Neural crest cell (in vitro differentiated cells): ENCODE results near the gene ZNF335. TPM values are rescaled to one million over a fixed set of nuclear protein-coding genes. Genes with fewer than 3 reads are reported as not detected.

Source experiments
- DNase-seq: peaks from one replicate; pipeline ENCODE4 v3.0.0; 2021; ENCODE audit warnings: low read depth, mixed read lengths, low spot score
- H3K27ac Mint-ChIP-seq: one replicate; pipeline ENCODE4 v1.8.0; 2021; ENCODE audit warnings: mild to moderate bottlenecking, mixed read lengths; ENCODE audit not compliant: unreplicated experiment
- H3K27me3 Mint-ChIP-seq: 2 replicates; pipeline ENCODE4 v1.8.0; 2021; ENCODE audit warnings: low read depth, mild to moderate bottlenecking, mixed read lengths
- H3K36me3 Mint-ChIP-seq: 2 replicates; pipeline ENCODE4 v1.8.0; 2021; ENCODE audit warnings: low read depth, mild to moderate bottlenecking, mixed read lengths
- H3K4me1 Mint-ChIP-seq: 2 replicates; pipeline ENCODE4 v1.8.0; 2021; ENCODE audit warnings: mixed read lengths
- H3K4me3 Mint-ChIP-seq: one replicate; pipeline ENCODE4 v1.8.0; 2021; ENCODE audit warnings: mild to moderate bottlenecking, mixed read lengths
- H3K9me3 Mint-ChIP-seq: 2 replicates; pipeline ENCODE4 v1.8.0; 2021; ENCODE audit warnings: mixed read lengths
- total RNA-seq: library from RNA; stranded (reverse); gene quantifications from 2 replicates; pipeline ENCODE4 v1.2.1, GENCODE V29; 2021
- TF ChIP-seq, protein P1 (sequence below): fragments of 200-600 bp; sonication (generic); conservative IDR thresholded peaks from 2 replicates; pipeline ENCODE4 v1.5.0; 2021; ENCODE audit warnings: antibody characterized with exemption, mild to moderate bottlenecking

ZNF335 gene
- total RNA-seq, 1 donor from 2014 or later, result 24.8 TPM

DNA sequence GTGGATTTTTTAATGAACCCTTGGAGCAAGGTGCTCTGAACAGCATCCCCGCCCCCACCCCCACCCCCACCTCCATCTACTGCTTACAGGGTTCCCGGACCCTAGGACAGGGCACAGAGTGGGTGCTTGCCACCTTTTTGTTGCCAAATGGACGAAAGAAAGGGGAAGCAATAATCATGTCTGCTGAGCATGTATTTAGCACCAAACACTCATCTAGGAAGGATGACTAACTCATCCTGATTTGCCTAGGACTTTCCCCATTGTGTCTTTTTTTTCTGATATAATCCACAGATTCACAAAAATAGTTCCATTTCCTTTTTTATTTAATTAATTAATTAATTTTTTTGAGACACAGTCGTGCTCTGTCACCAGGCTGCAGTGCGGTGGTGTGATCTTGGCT lies 58.9 kb downstream of the ZNF335 start:
- Mint-ChIP-seq H3K27ac (no peak overlapping the region), H3K4me3 (no peak overlapping the region), H3K4me1 (peaks cover 20% of the 10 kb centered on the region), H3K36me3 (peaks cover 3% of the 10 kb centered on the region), H3K27me3 (peaks cover 3% of the 10 kb centered on the region), H3K9me3 (no peaks in the 10 kb centered on the region)
- no peak for DNase-seq
- TF ChIP-seq, protein P1, sequence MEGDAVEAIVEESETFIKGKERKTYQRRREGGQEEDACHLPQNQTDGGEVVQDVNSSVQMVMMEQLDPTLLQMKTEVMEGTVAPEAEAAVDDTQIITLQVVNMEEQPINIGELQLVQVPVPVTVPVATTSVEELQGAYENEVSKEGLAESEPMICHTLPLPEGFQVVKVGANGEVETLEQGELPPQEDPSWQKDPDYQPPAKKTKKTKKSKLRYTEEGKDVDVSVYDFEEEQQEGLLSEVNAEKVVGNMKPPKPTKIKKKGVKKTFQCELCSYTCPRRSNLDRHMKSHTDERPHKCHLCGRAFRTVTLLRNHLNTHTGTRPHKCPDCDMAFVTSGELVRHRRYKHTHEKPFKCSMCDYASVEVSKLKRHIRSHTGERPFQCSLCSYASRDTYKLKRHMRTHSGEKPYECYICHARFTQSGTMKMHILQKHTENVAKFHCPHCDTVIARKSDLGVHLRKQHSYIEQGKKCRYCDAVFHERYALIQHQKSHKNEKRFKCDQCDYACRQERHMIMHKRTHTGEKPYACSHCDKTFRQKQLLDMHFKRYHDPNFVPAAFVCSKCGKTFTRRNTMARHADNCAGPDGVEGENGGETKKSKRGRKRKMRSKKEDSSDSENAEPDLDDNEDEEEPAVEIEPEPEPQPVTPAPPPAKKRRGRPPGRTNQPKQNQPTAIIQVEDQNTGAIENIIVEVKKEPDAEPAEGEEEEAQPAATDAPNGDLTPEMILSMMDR, result no peak

DNA sequence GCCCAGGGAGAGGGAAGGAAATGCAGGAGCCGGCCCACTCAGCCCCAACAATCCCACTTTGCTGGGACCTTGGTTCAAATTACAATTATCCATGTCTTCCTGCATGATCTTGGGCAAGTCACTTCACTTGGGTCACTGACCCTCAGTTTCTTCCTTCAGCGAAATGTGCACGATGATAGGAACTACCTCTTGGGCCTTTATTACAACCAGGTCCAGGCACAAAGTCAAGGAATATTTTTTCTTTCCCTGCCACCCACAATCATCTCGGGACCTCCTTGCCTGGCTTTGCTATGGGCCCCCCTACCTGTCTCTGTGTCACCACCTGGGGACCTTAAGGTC lies 59.7 kb downstream of the ZNF335 start:
- DNase-seq, result no peak
- Mint-ChIP-seq H3K4me3 (peak overlapping the region; percentile 77), H3K9me3 (no peaks in the 10 kb centered on the region), H3K27ac (peak overlapping the region; percentile 5), H3K36me3 (peaks cover 6% of the 10 kb centered on the region), H3K4me1 (peaks cover 20% of the 10 kb centered on the region), H3K27me3 (peaks cover 3% of the 10 kb centered on the region)
- TF ChIP-seq, protein P1, result no peak

DNA sequence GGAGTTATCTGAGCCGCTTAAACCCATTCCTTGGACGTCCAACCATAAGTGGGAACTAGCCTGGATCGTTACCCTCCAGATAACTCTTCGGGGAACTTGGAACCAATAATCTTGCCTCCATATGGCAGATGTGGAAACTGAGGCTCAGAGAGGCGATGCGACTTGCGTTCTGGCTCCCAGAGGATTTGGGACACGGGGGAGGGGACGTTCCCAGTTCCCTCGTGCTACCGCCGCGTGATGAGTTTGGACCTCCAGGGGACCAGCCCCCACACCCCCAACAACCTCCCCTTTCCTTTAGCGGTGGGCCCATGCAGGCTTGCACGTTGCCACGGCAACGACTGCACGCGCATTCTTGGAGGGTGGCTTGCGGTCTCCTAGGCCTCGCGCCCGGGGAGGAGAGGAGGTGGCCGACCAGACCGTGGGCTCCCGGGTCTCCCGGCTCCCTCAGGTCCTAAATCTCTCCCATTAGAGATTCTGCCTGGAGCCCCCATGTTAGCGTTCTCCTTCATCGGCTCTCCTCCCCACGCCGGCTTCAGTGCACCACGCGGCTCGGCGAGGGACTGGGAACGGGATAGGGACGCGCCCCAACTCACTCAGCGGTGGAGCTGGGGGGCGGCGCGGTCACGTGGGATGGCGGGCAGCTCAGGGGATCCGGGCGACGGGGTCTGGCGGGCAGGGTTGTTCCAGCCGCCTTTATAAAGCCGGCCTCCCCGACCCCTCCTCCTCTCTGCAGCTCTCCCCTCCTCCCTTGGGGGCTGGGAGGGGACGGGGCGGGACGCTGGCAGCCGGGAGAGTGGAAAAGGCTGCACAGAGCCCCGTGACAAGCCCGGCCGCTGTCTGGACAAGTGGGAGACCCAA lies 60.3 kb downstream of the ZNF335 start, which contains the start of gene PLTP:
Gene PLTP (minus strand): TSS at position 670 of the 858 bp plus-strand sequence. CDS start 703 bp downstream, outside the sequence.
- no peaks in the 10 kb centered on the region for H3K9me3 Mint-ChIP-seq
- peak; percentile 70 for DNase-seq
- H3K27me3 Mint-ChIP-seq, result peaks cover 3% of the 10 kb centered on the region
- peak within 1 kb of the TSS; percentile 77 for H3K4me3 Mint-ChIP-seq
- peaks cover 20% of the 10 kb centered on the region for H3K4me1 Mint-ChIP-seq
- H3K27ac Mint-ChIP-seq, result peak within 1 kb of the TSS; percentile 96
- H3K36me3 Mint-ChIP-seq, result peaks cover 7% of the 10 kb centered on the region
- TF ChIP-seq, protein P1, result no peak

DNA sequence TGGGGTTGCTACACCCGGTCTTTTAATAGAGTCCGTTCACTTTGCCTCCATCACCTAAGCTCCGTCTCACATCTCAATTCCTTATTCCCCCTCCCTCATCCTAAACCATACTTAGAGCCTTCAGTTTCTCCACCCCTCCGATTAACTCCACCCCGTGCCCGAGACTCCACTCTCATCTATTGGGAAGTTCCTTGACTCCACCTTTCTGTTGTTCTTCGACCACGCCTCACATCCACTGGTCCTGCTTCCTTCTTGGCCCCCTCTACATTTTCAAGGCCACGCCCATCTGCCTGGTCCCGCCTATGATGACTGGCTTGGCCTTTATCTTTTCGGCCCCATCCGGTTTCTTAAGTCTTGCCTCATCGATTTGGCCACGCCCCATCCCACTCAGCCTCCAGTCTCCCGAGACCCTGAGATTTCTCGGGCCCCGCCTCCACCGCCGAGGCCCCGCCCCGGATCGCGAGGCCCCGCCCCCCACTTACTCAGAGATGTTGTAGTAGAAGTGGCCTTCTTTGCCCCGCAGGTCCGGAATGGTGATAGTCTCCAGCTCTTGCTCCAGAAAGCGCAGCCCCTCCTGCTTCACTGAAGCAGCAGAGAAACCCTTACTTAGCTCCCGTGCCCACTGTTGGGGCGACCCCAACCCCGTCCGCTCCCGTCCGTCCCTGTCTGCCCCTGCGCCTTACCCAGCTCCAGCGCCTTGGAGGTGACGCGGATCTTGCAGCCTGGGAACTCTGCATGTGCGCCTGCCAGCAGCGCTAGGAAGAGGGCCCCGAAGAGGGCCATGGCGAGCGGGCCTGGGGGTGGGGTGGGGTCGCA lies 61.1 kb downstream of the ZNF335 start:
- H3K9me3 Mint-ChIP-seq, result no peaks in the 10 kb centered on the region
- TF ChIP-seq, protein P1, result no peak

DNA sequence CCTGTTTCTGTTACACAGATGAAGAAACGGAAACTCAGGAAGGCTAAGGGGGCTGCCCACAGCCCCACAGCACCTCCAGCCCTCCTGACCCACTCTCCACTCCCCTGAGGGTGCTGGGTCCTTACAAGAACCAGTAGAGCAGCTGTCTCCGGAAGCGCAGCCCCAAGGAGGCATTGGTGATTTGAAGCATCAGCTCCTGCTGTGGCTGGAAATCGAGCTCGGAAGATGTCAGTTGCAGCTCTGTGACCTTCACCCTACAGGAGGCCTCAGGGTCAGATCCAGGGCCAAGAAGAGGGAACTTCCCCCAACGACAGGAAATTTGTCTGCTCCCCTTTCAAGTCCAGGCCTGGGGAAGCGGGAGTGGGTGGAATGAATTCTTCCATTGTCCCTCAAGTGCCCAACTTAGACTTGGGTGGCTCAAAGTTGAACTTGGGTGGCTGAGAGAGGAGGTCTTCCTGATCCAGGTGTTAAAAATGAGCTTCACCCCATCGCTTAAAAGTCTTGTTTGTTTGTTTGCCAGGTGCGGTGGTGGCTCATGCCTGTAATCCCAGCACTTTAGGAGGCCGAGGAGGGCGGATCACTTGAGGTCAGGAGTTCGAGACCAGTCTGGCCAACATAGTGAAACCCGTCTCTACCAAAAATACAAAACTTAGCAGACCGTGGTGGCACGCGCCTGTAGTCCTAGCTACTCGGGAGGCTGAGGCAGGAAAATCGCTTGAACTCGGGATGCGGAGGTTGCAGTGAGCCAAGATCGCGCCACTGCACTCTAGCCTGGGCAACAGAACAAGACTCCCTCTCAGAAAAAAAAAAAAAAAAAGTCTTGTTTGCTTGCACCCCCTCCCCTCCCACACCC lies 62.0 kb downstream of the ZNF335 start:
- Mint-ChIP-seq H3K27ac (peak overlapping the region; percentile 57), H3K36me3 (peaks cover 7% of the 10 kb centered on the region), H3K4me1 (peaks cover 20% of the 10 kb centered on the region), H3K27me3 (peaks cover 3% of the 10 kb centered on the region), H3K4me3 (peak overlapping the region; percentile 77), H3K9me3 (no peaks in the 10 kb centered on the region)
- TF ChIP-seq, protein P1, result no peak
- DNase-seq, result no peak

More for the DNA sequence above, 61.1 kb downstream of the ZNF335 start:
- Mint-ChIP-seq H3K36me3 (peaks cover 7% of the 10 kb centered on the region), H3K27me3 (peaks cover 3% of the 10 kb centered on the region), H3K27ac (peak overlapping the region; percentile 96), H3K4me3 (peak overlapping the region; percentile 77), H3K4me1 (peaks cover 20% of the 10 kb centered on the region)
- DNase-seq, result peak; percentile 99
